GM12891 (cell line): ENCODE data around the gene KCTD16.

Experiments used
- DNase-seq: peaks from one replicate; pipeline ENCODE4 v3.0.0; 2011; ENCODE audit warnings: low spot score; ENCODE audit not compliant: insufficient read length
- FAIRE-seq: peaks from 2 replicates; lab custom pipeline; 2011; peaks lifted over from hg19 to GRCh38; lab: Jason Lieb, UNC
- PAX5 ChIP-seq: IDR thresholded peaks from 2 replicates; pipeline ENCODE4 v1.6.1; 2011; ENCODE audit warnings: low read length, moderate library complexity, mild to moderate bottlenecking; ENCODE audit not compliant: insufficient read depth, severe bottlenecking
- POLR2A ChIP-seq: IDR thresholded peaks from 2 replicates; pipeline ENCODE4 v1.6.1; 2011; ENCODE audit warnings: low read depth, low read length, control low read depth
- POLR2AphosphoS5 ChIP-seq: IDR thresholded peaks from 2 replicates; pipeline ENCODE4 v1.6.1; 2011; ENCODE audit warnings: low read depth, low read length, control low read depth
- POU2F2 ChIP-seq: IDR thresholded peaks from 2 replicates; pipeline ENCODE4 v1.6.1; 2011; ENCODE audit warnings: low read depth, mild to moderate bottlenecking, control low read depth, low read length, moderate library complexity
- SPI1 ChIP-seq: IDR thresholded peaks from 2 replicates; pipeline ENCODE4 v1.6.1; 2011; ENCODE audit warnings: low read depth, low read length, control low read depth
- TAF1 ChIP-seq: IDR thresholded peaks from 2 replicates; pipeline ENCODE4 v1.6.1; 2011; ENCODE audit warnings: low read depth, low read length, control low read depth

KCTD16 gene

DNA sequence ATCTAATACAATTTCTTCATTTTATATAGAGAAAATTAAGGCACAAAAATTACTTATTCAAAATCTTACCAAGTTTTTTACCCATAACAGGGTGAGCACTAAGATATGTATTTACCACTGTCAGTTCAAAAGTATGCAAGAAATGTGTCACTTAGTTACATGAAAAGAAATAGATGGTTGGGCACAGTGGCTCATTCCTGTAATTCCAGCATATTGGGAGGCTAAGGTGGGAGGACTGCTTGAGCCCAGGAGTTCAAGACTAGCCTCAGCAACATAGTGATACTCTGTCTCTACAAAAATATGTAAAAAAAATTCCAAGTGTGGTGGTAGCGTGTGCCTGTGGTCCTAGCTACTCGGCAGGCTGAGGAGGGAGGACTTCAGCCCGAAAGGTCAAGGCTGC lies 19.6 kb upstream of the KCTD16 start:
- TF ChIP-seq POLR2A (no peak), TAF1 (no peak)
- no peak for DNase-seq
- FAIRE-seq, result no peak

DNA sequence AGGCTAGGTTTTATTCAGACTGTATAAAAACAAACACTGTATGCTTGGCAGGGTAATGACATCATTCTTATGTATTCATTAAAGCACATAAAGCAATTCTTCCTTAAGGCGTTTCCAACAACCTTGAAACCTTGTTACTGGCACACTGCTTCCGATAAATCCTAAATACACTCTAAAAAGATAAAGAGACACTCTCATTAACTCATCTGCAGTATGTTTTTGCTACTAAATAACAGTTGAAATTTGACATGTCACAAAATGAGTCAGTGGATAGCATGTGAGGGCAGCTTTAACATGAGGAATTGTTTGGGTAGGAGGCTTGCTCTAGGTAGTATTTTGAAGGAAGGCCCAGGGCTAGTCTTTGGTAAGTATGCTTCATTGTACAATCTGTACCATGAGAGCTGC lies 13.9 kb upstream of the KCTD16 start:
- TF ChIP-seq POLR2A (no peak), PAX5 (no peak), POU2F2 (no peak), POLR2AphosphoS5 (no peak), SPI1 (no peak), TAF1 (no peak)
- DNase-seq (no peak), FAIRE-seq (no peak)

DNA sequence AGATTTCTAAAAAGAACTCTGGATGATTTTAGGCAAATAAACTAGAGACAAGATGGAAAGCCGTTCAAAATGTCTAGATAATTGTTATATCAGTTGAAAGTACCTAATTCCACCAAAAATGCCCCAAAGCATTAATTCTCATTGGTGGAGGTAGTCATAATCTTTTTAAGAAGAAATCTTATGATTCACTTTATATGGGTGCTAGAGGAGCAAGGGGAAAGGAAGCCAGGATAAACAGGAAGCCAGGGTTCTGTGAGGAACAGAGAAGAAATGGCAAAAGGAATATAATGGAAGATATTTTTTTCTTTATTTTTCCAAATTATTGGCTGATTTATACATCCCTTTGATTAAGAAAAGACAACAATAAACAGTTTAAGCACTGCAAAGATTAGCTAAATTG lies 8.0 kb upstream of the KCTD16 start:
- FAIRE-seq (no peak), DNase-seq (no peak)
- TF ChIP-seq PAX5, result no peak
- TF ChIP-seq POLR2A, result no peak
- TF ChIP-seq POLR2AphosphoS5, result no peak
- no peak for TF ChIP-seq TAF1
- no peak for TF ChIP-seq POU2F2
- TF ChIP-seq SPI1, result no peak

DNA sequence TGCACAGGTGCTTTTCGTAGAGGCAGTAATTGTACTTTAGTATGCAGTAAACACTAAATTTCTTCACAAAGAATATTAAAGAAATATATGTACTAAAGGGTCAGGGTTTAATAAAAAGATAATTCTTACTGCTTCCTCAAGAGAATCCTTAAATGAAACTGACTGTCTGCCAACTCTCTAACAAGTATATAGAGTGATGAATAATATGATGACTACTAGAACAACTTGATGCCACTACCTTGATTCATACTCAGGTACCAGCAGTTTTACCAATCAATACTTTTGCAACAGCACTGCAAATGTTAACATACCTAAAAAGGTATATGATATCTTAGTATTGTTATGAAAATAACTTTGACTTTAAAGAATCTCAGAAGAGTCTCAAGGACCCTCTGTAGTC lies 4.0 kb upstream of the KCTD16 start:
- FAIRE-seq (no peak), DNase-seq (no peak)
- no peak for TF ChIP-seq TAF1
- TF ChIP-seq POLR2A, result no peak
- TF ChIP-seq POU2F2, result no peak
- TF ChIP-seq POLR2AphosphoS5, result no peak
- no peak for TF ChIP-seq PAX5
- TF ChIP-seq SPI1, result no peak

DNA sequence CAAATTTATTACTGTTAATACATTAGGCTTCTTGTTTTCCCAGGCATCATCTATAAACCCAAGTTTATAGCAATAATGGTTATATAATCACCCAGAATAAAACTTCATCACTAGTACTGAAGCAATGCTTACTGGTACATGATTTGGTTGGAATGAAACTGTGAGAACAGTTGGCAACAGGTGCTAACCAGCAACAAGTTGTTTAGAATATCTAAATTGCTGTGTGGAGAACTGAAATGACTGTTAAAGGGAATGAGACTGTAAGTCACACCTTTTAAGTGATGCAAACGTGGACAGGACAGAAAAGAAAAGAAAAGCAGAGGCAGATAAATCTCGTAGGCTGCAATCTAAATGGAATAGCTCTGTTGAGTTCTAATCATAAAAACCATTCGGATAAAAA lies 2.7 kb upstream of the KCTD16 start:
- no peak for DNase-seq
- no peak for TF ChIP-seq TAF1
- no peak for TF ChIP-seq POLR2A
- TF ChIP-seq POLR2AphosphoS5, result no peak
- no peak for TF ChIP-seq POU2F2
- no peak for TF ChIP-seq PAX5
- no peak for TF ChIP-seq SPI1
- peak; percentile 38 for FAIRE-seq

GRCh38 chr5:144169904-144170275 lies 783 bp upstream of the KCTD16 start:
- DNase-seq (no peak), FAIRE-seq (no peak)
- TF ChIP-seq PAX5 (no peak), POLR2A (no peak), POLR2AphosphoS5 (no peak), TAF1 (no peak), POU2F2 (no peak), SPI1 (no peak)

DNA sequence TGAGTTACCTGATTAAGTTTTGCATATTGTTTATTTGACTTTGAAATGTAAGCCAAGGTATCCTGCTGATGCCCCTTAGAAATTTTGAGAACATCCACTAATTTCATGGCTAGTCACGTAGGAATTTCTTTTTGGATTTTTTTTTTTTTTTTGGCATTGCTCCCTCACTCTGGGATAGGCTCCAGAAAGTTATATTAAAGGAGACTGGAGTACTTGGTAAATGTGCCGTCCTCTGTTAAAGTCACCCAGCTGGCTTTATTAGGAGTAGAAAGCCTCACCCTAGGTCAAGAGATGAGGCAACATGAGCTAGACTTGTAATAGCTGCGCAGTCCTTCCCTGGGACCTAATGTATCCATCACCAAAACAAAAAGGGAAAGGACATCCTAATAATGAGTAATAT lies 3.1 kb downstream of the KCTD16 start:
- no peak for DNase-seq
- no peak for FAIRE-seq
- no peak for TF ChIP-seq POLR2A
- TF ChIP-seq PAX5, result no peak
- TF ChIP-seq TAF1, result no peak
- no peak for TF ChIP-seq SPI1
- TF ChIP-seq POLR2AphosphoS5, result no peak
- no peak for TF ChIP-seq POU2F2

DNA sequence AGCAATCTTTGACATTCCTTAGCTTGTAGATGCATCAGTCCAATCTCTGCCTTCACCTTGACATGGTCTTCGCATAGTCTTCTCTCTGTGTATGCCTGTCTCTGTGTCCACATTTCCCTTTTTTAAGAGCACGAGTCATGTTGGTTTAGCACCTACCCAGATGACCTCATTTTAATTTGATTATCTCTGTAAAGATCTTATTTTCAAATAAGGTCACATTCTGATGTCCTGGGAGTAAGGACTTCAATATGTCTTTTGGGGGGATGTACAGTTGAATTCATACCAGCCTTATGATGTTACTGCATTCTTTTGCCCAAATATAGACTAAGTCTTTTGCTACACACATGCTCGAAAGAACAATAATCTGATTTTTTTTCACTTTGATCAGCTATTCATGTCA lies 6.9 kb downstream of the KCTD16 start:
- no peak for TF ChIP-seq TAF1
- TF ChIP-seq POLR2AphosphoS5, result no peak
- no peak for TF ChIP-seq SPI1
- TF ChIP-seq POLR2A, result no peak
- TF ChIP-seq PAX5, result no peak
- no peak for TF ChIP-seq POU2F2
- no peak for DNase-seq
- no peak for FAIRE-seq

DNA sequence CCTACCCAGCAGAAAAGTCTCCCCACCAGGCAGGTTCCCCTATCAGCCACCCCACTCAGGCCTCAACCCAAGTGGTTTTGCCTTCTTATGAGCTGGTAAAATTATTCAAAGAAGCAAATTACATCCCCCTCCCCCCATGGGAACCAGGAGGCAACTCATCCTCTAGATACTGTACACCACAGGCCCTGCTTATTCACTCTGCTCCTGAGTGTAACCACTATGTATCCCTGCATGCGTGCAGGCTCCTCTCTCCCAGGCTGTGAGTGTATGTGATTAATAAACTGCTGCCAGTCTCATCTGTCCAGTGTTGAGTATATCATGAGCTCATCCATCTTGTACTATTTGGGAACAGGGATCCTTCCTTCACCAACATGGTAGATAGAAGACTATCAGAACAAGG lies 8.6 kb downstream of the KCTD16 start:
- FAIRE-seq, result peak; percentile 5
- TF ChIP-seq TAF1 (no peak), SPI1 (no peak), PAX5 (no peak), POU2F2 (no peak), POLR2AphosphoS5 (no peak), POLR2A (no peak)
- DNase-seq, result no peak

- FAIRE-seq (peak; percentile 52), DNase-seq (no peak)
- TF ChIP-seq POLR2A (no peak), POLR2AphosphoS5 (no peak), POU2F2 (no peak), TAF1 (no peak), PAX5 (no peak), SPI1 (no peak)
Measured at GRCh38 chr5:144183254-144183889, 12.7 kb downstream of the KCTD16 start.
